ENCODE data around the gene KIRREL3.
"Not testable (repeated sequence)": the region's sequence is repeated elsewhere in the genome, so short reads cannot be mapped to it uniquely, and the experiment has no call there.

The KIRREL3 gene

GRCh38 chr11:126411971-126412381 is 588.6 kb downstream of the KIRREL3 start:
- DNase-seq = peak; percentile 15

GRCh38 chr11:126410649-126411048 is 589.9 kb downstream of the KIRREL3 start:
- no peak for DNase-seq

- no peak for DNase-seq
These were observed 591.0 kb downstream of the KIRREL3 start for GRCh38 chr11:126409620-126409985.

GRCh38 chr11:126408901-126409619 is 591.5 kb downstream of the KIRREL3 start:
- DNase-seq = no peak

- DNase-seq = no peak
These were observed 592.1 kb downstream of the KIRREL3 start for GRCh38 chr11:126408496-126408895.

- no peak for DNase-seq
These were observed 592.8 kb downstream of the KIRREL3 start for GRCh38 chr11:126407682-126408288.

- no peak for DNase-seq
These were observed 593.5 kb downstream of the KIRREL3 start for GRCh38 chr11:126407101-126407521.

- no peak for DNase-seq
These were observed 594.2 kb downstream of the KIRREL3 start for GRCh38 chr11:126406368-126406767.

GRCh38 chr11:126405906-126406305 is 594.7 kb downstream of the KIRREL3 start:
- peak; percentile 17 for DNase-seq

GRCh38 chr11:126405374-126405773 is 595.2 kb downstream of the KIRREL3 start:
- DNase-seq = peak; percentile 60

- DNase-seq = no peak
These were observed 596.2 kb downstream of the KIRREL3 start for GRCh38 chr11:126404367-126404766.

GRCh38 chr11:126403658-126404057 is 596.9 kb downstream of the KIRREL3 start:
- no peak for DNase-seq

- no peak for DNase-seq
These were observed 597.5 kb downstream of the KIRREL3 start for GRCh38 chr11:126403022-126403581.

- no peak for DNase-seq
These were observed 600.1 kb downstream of the KIRREL3 start for GRCh38 chr11:126400479-126400878.

- DNase-seq = no peak
These were observed 600.6 kb downstream of the KIRREL3 start for GRCh38 chr11:126400019-126400418.

- DNase-seq = no peak
These were observed 601.8 kb downstream of the KIRREL3 start for GRCh38 chr11:126398721-126399120.

- no peak for DNase-seq
These were observed 602.3 kb downstream of the KIRREL3 start for GRCh38 chr11:126398296-126398695.

- no peak for DNase-seq
These were observed 603.6 kb downstream of the KIRREL3 start for GRCh38 chr11:126396965-126397364.

GRCh38 chr11:126396266-126396665 is 604.3 kb downstream of the KIRREL3 start:
- DNase-seq = not testable (repeated sequence)

- not testable (repeated sequence) for DNase-seq
These were observed 604.8 kb downstream of the KIRREL3 start for GRCh38 chr11:126395784-126396183.

- DNase-seq = not testable (repeated sequence)
These were observed 605.9 kb downstream of the KIRREL3 start for GRCh38 chr11:126394634-126395072.

- DNase-seq = no peak
These were observed 606.5 kb downstream of the KIRREL3 start for GRCh38 chr11:126394036-126394435.

GRCh38 chr11:126393143-126393542 is 607.4 kb downstream of the KIRREL3 start:
- no peak for DNase-seq

GRCh38 chr11:126392633-126393013 is 607.9 kb downstream of the KIRREL3 start:
- DNase-seq = no peak
